GM18873 (cell line): Measurements from ENCODE around the gene DNTT.

ENCODE experiments used
- ATAC-seq: cut with Tn5 transposase; IDR thresholded peaks from one replicate; pipeline ENCODE4 v1.9.1; 2021; ENCODE audit warnings: mild to moderate bottlenecking, moderate library complexity, moderate number of reproducible peaks; ENCODE audit not compliant: unreplicated experiment, low FRiP score

DNTT gene

DNA sequence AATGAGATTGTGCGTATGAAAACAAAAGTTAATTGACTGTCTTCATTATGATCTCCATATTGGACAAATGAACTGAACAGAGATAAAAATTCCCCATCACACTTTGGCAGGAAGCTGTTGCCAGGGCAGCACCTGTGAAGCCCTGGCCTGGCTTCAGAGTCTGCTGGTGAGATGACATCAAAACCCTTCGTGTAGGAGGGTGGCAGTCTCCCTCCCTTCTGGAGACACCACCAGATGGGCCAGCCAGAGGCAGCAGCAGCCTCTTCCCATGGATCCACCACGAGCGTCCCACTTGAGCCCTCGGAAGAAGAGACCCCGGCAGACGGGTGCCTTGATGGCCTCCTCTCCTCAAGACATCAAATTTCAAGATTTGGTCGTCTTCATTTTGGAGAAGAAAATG lies at the start of gene DNTT:
TSS of gene DNTT (plus strand) at position 205 of the 400 bp plus-strand sequence. CDS start at position 269, 64 bp downstream.
- no peak for ATAC-seq

DNA sequence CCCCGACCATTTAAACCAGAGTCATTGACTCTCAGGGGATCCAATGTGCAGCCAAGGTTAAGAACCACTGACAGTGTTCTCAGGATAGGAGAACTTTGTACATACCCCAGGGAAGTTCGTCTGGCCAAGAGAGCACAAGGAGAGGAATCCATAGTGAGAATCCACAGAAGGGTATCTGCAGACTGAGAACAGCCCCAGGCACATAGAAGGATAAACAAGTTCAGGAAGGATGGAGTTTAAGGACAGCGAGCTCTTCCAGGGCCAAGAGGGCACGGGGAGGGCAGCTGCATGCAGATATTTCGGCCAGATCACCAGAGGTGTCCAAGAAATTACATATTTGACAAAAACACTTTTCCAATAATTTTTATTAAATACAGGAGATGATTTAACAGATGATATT lies 49.3 kb upstream of the DNTT start:
- ATAC-seq = no peak

DNA sequence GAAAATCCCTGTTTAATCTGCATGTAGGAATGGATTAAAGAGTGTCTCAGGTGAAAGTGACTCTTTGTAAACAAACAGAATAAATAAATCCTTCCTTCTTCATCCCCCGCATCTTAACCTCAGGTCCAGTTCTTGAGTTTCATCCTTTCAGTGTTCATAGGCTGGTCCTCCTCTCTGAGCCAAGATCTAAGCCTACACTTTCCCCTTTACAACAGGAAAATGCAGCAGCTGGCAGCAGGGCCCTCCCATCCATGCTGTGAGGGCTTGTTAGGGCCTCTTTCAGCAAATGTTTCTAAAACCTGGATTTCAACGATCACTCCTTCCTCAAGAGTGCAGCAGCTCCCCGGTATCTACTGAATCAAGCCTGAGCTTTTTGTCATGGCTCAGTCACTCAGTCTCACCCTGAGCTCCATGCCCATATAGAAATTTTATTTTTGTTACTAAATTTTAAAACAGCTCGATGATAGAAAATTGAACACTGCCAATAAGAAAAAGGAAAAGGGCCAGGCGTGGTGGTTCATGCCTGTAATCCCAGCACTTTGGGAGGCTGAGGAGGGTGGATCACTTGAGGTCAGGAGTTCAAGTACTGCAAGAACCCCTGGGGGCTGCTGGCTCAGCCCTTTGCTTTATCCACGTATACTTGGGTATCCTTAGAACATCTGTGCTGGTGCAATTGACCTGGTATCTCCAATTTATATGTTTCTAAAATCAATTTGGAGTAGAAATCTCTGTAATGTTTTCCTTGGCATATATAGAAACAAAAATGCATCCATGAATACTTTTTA lies 48.5 kb upstream of the DNTT start:
- no peak for ATAC-seq

DNA sequence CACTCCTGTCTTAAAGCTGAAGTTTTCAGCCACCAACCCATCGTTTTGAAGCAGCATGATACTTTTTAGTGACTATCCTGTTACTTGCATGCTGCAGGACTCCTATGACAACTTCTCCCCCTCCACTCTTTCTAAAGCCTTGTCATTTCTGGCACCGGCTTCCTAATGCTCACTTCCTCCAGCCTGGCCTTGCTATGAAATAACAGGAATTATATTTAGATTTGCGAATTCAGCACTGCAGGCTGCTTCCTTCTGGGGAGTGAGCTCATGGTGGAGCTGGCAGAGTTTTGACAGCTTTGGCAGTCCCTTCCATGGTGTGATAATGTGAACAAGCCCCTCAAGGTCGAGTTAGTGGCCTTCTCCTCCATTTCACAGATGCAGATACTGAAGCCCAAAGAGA lies 46.3 kb upstream of the DNTT start:
- ATAC-seq = no peak

DNA sequence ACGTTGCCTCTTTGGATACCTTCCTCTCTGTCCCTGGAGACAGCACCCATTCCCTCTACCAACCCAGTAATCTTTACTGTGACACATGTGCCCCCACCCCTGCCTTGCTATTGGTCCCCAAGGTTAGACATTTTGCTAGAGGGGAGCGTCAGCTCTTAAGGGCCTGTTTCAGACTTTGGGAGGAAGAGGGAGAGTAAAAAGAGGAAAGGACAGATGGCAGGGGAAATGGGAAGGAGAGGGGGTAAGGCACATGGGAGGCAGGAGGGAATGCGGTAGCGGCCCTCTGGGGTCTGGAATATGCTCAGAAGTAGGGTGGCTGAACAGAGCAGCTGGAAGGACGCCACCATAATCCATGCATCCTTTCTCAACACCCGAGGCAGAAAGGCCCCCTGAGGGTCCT lies 45.1 kb upstream of the DNTT start:
- no peak for ATAC-seq

DNA sequence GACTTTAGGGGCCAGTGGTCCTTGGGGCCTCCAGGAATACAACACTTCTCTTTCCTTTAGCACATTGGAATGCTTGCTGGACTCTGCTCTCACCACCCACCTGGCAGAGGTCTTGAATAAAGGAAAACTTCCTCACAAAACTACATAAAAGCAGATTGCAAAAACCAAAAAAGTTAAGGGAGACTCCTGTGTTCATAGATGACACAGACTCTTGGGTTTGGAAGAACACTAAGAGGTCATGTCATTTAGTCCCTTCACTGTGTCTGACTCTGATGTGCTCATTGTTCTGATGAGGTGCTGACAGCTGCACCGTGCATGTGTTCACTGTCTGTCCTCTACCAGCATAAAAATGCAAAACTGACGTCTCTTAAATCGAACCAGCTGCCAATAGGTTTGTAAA lies 44.2 kb upstream of the DNTT start:
- ATAC-seq = no peak

DNA sequence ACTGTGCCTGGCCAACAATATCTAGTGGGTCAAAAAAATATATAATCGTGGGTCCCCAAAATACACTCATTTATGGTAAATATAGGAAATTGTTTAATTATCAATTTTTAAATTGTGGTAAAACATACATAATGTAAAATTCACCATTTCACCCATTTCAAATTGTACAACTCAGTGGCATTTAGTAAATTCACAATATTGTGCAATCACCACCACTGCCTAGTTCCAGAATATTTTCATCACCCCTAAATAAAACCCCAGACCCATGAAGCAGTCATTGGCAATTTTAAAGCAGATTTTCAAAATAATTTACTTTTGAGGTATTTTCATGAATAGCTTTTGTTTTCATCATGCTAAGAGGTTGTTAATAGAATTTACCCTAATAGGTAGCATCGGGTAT lies 43.1 kb upstream of the DNTT start:
- no peak for ATAC-seq

DNA sequence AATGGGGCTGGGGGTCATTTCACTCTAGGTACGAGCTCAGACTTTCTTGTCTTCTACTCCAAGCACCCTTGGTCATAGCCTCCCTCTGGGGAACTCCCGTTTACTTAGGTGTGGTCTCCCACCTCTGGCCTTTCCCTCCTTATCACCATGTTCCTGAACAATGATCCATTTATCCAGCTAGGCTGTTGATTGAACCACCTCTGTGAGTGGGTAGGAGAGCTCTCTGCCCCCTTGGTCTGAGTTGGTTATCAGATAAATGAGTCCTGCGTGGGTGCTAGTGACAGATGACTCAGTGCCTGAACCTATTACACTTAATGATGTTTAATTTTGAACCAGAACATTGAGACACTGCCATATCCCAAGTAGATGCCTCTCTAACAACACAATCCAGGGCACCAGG lies 42.3 kb upstream of the DNTT start:
- no peak for ATAC-seq

DNA sequence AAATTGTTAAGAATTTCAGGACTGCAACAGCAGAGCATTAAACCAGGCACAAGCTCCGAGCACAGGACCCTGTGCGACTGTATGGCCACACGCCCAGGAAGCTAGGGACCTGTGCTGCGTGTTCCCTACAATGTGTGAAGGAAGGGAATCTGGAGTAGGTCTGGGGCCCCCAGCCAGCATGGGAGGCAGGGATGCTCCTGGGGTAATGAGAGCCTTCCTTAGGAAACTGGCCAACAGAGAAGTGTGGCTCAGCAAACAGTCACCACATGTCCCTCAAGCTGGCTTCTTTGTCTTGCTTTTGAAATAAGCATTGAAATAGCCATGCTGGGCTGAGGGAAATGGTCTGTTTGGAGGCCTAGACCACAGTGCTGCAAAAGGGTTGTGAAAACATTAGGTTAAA lies 41.1 kb upstream of the DNTT start:
- no peak for ATAC-seq

DNA sequence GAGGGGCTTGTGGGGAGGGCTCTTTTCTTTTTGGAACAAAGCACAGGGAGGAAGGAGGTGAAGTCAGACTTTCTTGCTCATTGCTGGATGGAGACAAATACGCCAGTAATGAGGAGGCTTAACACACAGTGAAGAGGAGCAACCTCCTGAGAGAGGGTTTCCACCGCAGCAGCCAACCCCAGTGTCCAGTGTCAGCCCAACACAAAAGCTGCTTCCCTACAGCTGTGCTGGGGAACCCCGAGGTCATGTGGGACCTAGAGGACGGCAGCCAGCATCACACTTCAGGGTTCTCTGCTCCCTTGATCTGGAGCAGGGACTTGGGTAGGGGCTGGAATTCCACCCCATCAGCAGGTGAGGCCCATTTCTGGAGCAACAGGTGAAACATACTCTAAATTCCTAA lies 40.6 kb upstream of the DNTT start:
- ATAC-seq = no peak

DNA sequence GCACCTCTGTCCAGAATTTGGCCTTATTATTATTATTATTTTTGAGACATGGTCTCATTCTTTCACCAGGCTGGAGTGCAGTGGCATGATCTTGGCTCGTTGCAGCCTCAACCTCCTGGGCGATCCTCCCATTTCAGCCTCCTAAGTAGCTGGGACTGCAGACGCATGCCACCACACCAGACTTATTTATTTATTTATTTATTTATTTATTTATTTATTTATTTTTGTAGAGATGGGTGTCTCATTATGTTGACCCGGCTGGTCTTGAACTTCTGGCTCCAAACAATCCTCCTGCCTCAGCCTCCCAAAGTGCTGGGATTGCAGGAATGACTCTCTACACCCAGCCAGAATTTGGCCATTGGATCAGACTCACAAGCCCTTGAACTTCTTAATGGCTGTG lies 39.3 kb upstream of the DNTT start:
- ATAC-seq = no peak

DNA sequence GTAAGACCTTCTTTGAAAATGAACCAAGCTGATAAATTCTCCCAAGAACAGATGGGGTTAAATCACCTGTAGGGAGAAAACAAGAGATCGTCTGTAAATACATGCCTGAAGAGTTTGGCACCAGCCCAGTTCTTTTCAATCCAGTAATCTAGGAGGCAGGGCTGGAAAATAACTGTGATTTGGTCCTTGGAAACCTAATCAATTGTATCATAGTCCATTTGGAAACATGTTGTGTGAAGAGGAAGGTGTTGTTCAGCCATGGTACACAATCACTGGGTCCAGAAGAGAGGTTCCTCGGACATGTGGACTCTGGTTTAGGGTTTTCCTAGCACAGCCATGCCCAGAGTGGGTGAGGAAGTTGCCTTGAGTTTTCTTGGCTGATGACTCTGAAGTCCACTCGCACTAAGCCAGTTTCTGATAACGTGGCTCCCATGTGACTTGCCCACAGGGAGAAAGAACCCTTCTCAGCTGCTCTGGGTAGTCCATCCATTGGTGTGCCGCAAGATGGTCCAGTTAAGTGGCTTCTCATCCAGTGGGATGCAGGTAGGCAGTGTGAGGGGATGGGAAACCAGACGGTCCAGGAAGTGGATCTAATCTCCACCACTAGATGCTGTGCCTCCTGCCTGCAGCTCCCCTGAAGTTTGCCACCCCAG lies 38.0 kb upstream of the DNTT start:
- no peak for ATAC-seq

DNA sequence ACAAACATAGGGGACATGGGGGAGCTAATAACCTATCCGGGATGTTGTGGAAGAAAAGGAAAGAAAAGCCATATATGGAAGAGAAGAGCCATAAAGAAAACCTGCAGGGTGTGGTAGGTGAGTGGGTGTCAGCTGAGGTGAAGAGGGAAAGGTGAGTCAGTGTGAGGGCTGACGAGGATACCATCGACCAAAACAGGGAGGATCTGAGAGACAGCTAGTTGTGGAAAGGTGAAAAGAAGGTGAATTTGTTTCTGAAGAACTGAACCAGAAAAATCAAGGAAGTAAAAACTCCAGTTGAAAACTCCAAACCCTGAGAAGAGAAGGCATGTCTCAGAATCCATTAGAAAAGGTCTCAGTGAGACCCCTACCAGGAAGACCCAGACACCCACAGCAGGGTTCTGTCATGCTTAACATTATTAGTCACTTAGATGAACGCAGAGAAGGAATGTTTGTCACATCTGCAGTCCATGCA lies 37.0 kb upstream of the DNTT start:
- no peak for ATAC-seq

DNA sequence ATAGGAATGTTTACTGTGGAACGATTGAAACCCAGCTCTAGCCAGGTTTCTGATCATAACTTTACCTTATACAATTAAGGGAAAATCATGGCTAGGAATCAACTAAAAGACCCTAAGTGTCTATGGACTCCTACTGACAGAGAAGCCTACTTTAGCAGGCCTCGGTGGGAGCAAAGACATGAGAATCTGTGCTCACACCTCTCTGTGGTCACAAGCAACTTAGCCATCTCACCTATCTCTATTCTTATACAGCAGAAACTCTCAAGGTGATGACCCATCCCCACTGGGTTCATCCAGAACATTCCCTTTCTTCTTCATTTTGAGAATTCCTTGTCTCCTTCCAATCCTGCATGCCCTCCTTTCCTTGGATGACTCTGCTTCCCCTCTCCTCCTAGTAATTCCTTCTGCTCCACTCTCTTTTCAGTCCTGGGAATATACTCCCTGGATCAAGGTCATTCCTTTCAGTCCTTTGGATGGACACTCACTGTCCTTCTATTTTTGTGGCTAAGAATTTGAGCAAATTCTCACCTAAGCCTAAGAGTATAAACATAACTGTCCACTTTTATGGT lies 35.8 kb upstream of the DNTT start:
- ATAC-seq = no peak

DNA sequence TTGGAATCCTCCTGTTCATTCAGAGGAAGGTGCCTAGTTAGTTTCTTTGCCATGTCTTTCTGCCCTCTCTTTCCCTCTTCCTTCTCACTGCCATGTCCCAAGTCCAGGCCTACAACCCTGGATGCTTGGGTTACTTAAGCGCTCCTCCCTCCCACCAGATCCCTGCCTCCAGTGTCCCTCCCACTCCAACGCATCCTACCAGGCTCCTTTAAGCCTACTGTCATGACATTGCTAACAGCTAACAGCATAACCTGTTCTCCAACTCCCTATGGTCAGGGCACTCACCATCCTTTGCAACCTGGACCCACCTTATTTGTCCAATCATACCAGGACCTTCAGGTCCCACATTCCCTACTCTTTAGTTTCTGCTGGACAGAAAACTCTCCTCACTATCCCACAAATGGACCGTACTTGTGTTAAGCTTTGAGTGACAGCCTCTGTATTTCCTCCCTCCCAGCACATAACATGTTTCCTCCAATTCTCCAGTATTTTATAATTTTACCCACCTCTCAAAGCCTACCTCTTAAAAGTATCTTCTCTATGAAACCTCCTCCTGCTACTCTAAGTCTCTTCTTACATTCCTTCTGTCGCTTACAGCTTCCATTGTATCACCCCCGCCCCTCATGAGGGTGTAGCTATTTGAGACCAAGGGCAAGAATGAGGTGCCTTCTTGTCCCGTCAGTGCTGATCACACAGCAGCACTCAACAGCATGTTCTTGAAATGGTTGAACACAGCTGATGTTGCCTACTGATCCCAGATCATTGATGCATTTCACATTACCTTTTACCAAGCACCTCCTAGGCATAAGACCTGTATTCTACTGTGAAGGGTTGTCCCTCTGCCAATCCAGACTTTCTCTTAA lies 34.6 kb upstream of the DNTT start:
- no peak for ATAC-seq

DNA sequence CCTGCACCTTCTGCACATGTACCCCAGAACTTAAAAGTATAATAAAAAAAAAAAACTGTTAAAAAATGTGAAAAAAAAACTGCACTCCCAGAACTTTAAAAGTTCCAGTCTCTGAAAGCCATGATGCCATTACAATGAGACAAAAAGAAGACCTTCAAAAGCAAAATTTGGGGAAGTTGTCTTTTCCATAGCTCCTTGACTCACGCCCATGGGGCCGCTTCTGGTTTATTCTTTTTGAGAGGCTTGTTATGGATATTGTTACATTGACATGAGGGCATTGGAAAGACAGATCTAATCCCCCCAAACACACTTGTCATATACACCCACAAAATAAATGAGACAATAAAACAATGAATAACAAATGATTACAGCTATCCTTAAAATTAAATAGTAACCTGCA lies 33.7 kb upstream of the DNTT start:
- ATAC-seq = no peak

DNA sequence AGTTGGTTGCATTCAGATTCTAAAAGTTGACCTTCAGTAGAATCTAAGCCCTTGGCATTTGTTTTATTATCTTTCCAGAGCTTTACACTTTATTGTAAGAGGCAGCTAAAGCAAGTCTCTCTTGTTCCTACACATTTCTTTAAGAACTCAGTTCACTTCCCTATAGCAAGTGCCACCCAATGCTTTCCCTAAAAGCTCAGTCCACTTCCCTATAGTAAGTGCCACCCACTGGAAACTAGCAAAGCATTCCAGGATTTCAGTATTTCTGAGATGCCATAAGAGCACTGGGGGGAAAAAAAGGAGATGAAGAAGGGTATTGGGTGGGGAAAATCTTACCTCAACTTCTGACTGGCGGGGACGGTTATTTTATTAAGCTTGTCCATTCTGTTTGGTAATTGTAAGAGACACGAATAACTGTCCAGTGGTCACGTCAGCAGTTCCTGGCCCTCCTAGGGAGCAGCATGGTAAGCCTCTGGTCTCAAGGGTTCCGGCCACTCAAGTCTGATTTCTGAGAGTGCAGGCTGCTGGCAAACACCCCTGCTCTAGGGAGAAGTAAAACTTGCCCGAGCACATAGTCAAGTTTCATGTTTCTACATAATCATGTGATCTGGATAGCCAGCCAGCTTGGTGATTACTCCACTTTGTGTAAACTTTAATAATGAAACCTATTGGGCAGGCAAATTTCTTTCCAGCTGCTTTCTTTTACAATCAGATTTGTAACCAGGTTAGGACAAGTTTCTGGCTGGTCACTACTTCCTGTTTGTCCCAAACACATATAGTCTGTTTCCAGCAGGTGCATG lies 33.0 kb upstream of the DNTT start, which contains the start of gene BLNK:
TSS of gene BLNK (minus strand) at position 554 of the 800 bp plus-strand sequence. CDS start at position 383, 171 bp downstream.
- peak; percentile 56 for ATAC-seq

DNA sequence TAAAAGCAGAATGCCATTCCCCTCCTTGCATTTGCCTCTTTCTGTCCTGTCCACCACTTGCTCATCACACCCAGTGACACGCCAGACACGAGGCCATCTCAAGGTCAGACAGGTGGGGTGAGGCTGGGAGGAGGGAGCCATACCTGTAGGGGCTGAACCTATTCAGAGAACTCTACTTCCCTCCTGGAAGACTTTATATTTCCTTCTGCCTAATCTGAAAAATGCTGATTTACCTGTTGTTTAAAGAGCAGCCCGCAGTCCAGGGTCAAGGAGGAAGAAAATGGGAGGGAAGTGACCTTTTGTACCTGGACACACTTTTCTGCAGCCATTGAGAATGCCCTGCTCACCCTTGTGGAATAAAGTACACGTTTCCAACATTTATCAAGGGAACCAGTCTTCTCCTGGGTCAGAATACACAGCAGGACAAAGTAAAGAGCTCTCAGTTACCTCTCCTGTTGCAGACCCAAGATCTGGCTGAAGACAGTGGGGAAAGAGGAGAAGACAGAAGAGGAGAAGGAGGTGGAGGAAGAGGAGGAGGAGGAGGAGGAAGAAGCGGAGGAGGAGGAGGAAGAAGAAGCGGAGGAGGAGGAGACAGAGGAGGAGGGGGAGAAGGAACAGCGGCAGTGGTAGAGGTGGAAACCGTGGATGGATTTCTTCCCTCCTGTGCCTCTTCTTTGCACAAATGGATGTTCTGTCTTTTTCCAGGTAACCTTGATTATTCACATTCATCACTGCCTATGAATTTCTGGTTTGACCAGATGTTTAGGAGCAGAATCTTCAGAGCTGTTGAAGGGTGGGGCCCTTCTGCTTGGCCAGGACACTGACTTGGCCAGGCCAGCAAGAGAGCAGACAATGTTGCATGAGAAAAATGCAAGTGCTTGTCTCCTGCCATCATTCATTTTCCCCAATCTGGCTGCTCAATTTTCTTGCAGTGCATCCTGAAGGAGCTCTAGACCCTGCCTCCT lies 31.6 kb upstream of the DNTT start:
- no peak for ATAC-seq
